Neural progenitor cell (in vitro differentiated cells): ENCODE results near the gene ATXN7L2.

ENCODE experiments used
- EZH2 ChIP-seq: fragments of 200-600 bp; sonication (generic); IDR thresholded peaks from 2 replicates; pipeline ENCODE4 v1.6.1; 2017; ENCODE audit warnings: antibody characterized with exemption, mild to moderate bottlenecking, moderate library complexity
- EZH2phosphoT487 ChIP-seq: fragments of 200-600 bp; sonication (generic); IDR thresholded peaks from 2 replicates; pipeline ENCODE4 v1.6.1; 2017; ENCODE audit warnings: antibody characterized with exemption
- TF ChIP-seq, protein P1 (sequence below): fragments of 200-600 bp; sonication (generic); IDR thresholded peaks from 2 replicates; pipeline ENCODE4 v1.5.1; 2017; ENCODE audit warnings: antibody characterized with exemption, mild to moderate bottlenecking

DNA sequence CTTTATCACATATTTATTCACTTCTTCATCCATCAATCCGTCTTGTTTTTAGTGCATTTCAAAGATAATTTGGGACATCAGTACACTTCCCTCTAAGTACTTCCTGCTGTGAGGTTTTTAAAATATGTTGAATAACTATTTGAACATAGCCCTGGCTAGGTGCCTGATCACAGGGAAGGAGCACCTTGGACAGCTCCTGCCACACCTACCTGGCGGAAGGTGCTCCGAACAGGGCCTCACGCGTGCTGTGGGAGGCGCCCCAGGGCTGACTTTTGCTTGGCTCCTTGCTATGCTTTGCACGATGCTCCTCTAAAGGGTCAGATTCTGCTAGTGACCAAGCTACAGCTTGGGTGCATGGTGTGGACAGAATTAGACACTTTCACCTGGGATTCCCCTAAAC lies 4.9 kb upstream of the ATXN7L2 start:
- TF ChIP-seq, protein P1, sequence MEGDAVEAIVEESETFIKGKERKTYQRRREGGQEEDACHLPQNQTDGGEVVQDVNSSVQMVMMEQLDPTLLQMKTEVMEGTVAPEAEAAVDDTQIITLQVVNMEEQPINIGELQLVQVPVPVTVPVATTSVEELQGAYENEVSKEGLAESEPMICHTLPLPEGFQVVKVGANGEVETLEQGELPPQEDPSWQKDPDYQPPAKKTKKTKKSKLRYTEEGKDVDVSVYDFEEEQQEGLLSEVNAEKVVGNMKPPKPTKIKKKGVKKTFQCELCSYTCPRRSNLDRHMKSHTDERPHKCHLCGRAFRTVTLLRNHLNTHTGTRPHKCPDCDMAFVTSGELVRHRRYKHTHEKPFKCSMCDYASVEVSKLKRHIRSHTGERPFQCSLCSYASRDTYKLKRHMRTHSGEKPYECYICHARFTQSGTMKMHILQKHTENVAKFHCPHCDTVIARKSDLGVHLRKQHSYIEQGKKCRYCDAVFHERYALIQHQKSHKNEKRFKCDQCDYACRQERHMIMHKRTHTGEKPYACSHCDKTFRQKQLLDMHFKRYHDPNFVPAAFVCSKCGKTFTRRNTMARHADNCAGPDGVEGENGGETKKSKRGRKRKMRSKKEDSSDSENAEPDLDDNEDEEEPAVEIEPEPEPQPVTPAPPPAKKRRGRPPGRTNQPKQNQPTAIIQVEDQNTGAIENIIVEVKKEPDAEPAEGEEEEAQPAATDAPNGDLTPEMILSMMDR, result no peak
- TF ChIP-seq EZH2 (no peak), EZH2phosphoT487 (no peak)
